Measurements from ENCODE around the gene RABGGTA.

DNA sequence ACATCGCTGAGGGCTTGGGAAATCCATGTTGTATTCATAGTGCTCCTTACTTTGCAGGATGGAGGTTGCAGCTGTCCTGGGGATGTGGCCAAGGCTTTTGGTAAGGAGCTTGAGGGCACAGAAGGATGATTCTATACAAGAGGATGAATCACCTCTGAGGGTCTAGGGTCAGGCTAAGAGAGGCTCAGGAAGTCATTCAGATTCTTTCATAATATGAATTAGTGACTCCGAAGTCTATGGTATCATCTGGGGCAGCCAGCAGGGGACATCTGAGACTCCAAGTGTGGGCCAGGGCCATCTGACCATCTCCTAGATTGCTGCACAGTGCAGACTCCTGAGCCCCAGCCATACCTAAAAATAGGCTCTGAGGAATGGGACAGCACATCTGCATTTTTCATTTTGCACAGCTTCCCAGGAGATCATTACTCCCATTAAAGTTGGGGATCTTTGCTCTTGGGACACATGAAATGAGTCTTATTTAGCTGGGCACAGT is 33.9 kb downstream of the RABGGTA start:
- TF ChIP-seq POLR2A (IDR thresholded peaks at IDR 0.05; ENCODE audit: low read length) (no peak), ZFP36 (IDR thresholded peaks at IDR 0.05; ENCODE audit: borderline replicate concordance, partially characterized antibody) (no peak), CEBPB (IDR thresholded peaks at IDR 0.05) (no peak), MYC (IDR thresholded peaks at IDR 0.05; ENCODE audit: borderline replicate concordance, low read length) (no peak), CTCF (IDR thresholded peaks at IDR 0.05) (no peak), SMC3 (IDR thresholded peaks at IDR 0.05) (no peak), EP300 (IDR thresholded peaks at IDR 0.05) (no peak)
- TF ChIP-seq, protein P1, sequence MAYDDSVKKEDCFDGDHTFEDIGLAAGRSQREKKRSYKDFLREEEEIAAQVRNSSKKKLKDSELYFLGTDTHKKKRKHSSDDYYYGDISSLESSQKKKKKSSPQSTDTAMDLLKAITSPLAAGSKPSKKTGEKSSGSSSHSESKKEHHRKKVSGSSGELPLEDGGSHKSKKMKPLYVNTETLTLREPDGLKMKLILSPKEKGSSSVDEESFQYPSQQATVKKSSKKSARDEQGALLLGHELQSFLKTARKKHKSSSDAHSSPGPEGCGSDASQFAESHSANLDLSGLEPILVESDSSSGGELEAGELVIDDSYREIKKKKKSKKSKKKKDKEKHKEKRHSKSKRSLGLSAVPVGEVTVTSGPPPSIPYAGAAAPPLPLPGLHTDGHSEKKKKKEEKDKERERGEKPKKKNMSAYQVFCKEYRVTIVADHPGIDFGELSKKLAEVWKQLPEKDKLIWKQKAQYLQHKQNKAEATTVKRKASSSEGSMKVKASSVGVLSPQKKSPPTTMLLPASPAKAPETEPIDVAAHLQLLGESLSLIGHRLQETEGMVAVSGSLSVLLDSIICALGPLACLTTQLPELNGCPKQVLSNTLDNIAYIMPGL (CRISPR knock-in tag; IDR thresholded peaks at IDR 0.05; ENCODE audit: borderline replicate concordance): no peak
- TF ChIP-seq, protein P2, sequence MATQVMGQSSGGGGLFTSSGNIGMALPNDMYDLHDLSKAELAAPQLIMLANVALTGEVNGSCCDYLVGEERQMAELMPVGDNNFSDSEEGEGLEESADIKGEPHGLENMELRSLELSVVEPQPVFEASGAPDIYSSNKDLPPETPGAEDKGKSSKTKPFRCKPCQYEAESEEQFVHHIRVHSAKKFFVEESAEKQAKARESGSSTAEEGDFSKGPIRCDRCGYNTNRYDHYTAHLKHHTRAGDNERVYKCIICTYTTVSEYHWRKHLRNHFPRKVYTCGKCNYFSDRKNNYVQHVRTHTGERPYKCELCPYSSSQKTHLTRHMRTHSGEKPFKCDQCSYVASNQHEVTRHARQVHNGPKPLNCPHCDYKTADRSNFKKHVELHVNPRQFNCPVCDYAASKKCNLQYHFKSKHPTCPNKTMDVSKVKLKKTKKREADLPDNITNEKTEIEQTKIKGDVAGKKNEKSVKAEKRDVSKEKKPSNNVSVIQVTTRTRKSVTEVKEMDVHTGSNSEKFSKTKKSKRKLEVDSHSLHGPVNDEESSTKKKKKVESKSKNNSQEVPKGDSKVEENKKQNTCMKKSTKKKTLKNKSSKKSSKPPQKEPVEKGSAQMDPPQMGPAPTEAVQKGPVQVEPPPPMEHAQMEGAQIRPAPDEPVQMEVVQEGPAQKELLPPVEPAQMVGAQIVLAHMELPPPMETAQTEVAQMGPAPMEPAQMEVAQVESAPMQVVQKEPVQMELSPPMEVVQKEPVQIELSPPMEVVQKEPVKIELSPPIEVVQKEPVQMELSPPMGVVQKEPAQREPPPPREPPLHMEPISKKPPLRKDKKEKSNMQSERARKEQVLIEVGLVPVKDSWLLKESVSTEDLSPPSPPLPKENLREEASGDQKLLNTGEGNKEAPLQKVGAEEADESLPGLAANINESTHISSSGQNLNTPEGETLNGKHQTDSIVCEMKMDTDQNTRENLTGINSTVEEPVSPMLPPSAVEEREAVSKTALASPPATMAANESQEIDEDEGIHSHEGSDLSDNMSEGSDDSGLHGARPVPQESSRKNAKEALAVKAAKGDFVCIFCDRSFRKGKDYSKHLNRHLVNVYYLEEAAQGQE (IDR thresholded peaks at IDR 0.05): no peak
